Activated CD8-positive, alpha-beta T cell treated with anti-CD3 and anti-CD28 coated beads, Interleukin-2, amount 10 ng/mL, durations not matched to agents 7 days and 5 days (primary cell): ENCODE data around the gene ERVFRD-1. TPM values are rescaled to one million over a fixed set of nuclear protein-coding genes. Genes with fewer than 3 reads are reported as not detected.

ENCODE experiments used
- ATAC-seq: fragments of 150-1000 bp; cut with Tn5 transposase; one replicate; pipeline ENCODE4 v1.10.0; 2021; ENCODE audit warnings: moderate library complexity
- CTCF ChIA-PET: fragments of 350-600 bp; sonication (Branson Sonifier 250); formaldehyde crosslinking; loops from one replicate; lab custom pipeline; 2021; ENCODE audit warnings: antibody characterized with exemption; lab: Charles Lee
- POLR2A ChIA-PET: fragments of 350-600 bp; sonication (Branson Sonifier 250); formaldehyde crosslinking; loops from one replicate; lab custom pipeline; 2021; ENCODE audit warnings: antibody characterized with exemption; lab: Charles Lee
- DNase-seq: peaks from one replicate; pipeline ENCODE4 v3.0.0-alpha.2; 2020
- H3K27ac Mint-ChIP-seq: one replicate; pipeline ENCODE4 v1.8.0; 2021; ENCODE audit warnings: mild to moderate bottlenecking, mixed read lengths
- H3K27me3 Mint-ChIP-seq: one replicate; pipeline ENCODE4 v1.8.0; 2021; ENCODE audit warnings: low read depth, mixed read lengths
- H3K36me3 Mint-ChIP-seq: one replicate; pipeline ENCODE4 v1.8.0; 2021; ENCODE audit warnings: low read depth, mixed read lengths
- H3K4me1 Mint-ChIP-seq: one replicate; pipeline ENCODE4 v1.8.0; 2021; ENCODE audit warnings: low read depth, mixed read lengths
- H3K4me3 Mint-ChIP-seq: one replicate; pipeline ENCODE4 v1.8.0; 2021; ENCODE audit warnings: mild to moderate bottlenecking, mixed read lengths
- H3K9me3 Mint-ChIP-seq: one replicate; pipeline ENCODE4 v1.8.0; 2022; ENCODE audit warnings: mixed read lengths; ENCODE audit not compliant: insufficient read depth
- total RNA-seq, 2 experiments: library from RNA; stranded (reverse); gene quantifications; one replicate each; pipeline ENCODE4 v1.2.3, GENCODE V29; 2021

The ERVFRD-1 gene
- total RNA-seq, result not detected

GRCh38 chr6:11110921-11111768 lies at the start of gene ERVFRD-1:
Gene ERVFRD-1 (minus strand): TSS chr6:11111725. CDS start chr6:11105310, 6,415 bp downstream.
- no peaks in the 10 kb centered on the region for H3K9me3 Mint-ChIP-seq
- H3K4me3 Mint-ChIP-seq, result peak within 1 kb of the TSS; percentile 56
- peaks cover 3% of the 10 kb centered on the region for H3K36me3 Mint-ChIP-seq
- ChIA-PET POLR2A (no interaction called here), CTCF (interaction anchor here (1.6 kb wide), 1 partner anchor 385 kb away, joined by 3 read pairs; no protein-coding TSS in a partner anchor)
- no peak for DNase-seq
- ATAC-seq, result peak; percentile 70
- H3K4me1 Mint-ChIP-seq, result peaks cover 19% of the 10 kb centered on the region
- H3K27ac Mint-ChIP-seq, result peak within 1 kb of the TSS; percentile 75
- no peaks in the 10 kb centered on the region for H3K27me3 Mint-ChIP-seq

DNA sequence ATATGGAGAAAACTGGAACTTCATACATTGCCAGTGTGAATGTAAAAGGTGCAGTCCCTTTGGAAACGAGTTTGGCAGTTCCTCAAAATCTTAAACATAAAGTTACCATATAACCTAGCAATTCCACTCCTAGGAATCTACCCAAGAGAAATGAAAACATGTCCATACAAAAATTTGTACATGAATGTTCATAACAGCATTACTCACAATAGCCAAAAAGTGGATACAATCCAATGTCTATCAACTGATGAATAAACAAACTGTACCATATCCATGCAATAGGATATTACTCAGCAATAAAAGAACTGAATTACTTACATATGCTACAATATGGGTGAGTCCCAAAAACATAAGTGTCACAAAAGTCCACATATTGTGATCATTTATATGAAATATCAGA lies 48.7 kb upstream of the ERVFRD-1 start:
- ChIA-PET POLR2A (no interaction called here), CTCF (interaction anchor here (1.7 kb wide), 1 partner anchor 336 kb away, joined by 7 read pairs; no protein-coding TSS in a partner anchor)
- Mint-ChIP-seq H3K4me3 (no peak overlapping the region), H3K9me3 (no peaks in the 10 kb centered on the region), H3K4me1 (peaks cover 14% of the 10 kb centered on the region), H3K27ac (no peak overlapping the region), H3K36me3 (no peaks in the 10 kb centered on the region), H3K27me3 (peaks cover 10% of the 10 kb centered on the region)
- ATAC-seq (no peak), DNase-seq (no peak)

- Mint-ChIP-seq H3K36me3 (no peaks in the 10 kb centered on the region), H3K4me1 (peaks cover 7% of the 10 kb centered on the region), H3K27me3 (peaks cover 16% of the 10 kb centered on the region), H3K9me3 (no peaks in the 10 kb centered on the region), H3K27ac (no peak overlapping the region), H3K4me3 (no peak overlapping the region)
- CTCF ChIA-PET, result interaction anchor here (0.9 to 2.0 kb wide), 4 partner anchors 12 to 341 kb away, joined by 3 to 12 read pairs (median 4); no protein-coding TSS in a partner anchor
- no peak for DNase-seq
- POLR2A ChIA-PET, result no interaction called here
- no peak for ATAC-seq
Observed at GRCh38 chr6:11155589-11155988, 44.1 kb upstream of the ERVFRD-1 start.

DNA sequence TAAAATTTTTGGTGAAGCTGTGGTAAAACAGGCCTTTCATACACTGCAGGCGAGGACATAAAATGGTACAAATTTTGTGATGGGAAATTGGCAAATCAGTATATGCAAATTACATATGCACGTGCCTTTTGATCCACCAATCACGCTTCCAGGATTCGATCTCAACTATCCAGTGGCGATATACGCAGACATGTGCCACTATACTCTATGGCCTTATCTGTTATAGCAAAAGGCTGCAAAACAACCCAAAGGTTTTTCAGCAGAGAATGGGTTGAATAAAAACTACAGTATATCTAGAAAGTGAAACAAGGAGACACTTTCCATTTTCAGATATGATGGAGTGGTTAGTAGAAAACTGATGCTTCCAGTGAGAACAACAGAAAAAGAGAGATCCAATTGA lies 41.9 kb upstream of the ERVFRD-1 start:
- H3K27ac Mint-ChIP-seq, result no peak overlapping the region
- peaks cover 7% of the 10 kb centered on the region for H3K4me1 Mint-ChIP-seq
- peaks cover 15% of the 10 kb centered on the region for H3K27me3 Mint-ChIP-seq
- ChIA-PET POLR2A (no interaction called here), CTCF (interaction anchor here (1.6 kb wide), 1 partner anchor 58 kb away, joined by 3 read pairs; no protein-coding TSS in a partner anchor)
- no peaks in the 10 kb centered on the region for H3K9me3 Mint-ChIP-seq
- H3K36me3 Mint-ChIP-seq, result no peaks in the 10 kb centered on the region
- H3K4me3 Mint-ChIP-seq, result peak overlapping the region; percentile 59
- ATAC-seq (no peak), DNase-seq (no peak)

GRCh38 chr6:11152581-11152980 lies 41.1 kb upstream of the ERVFRD-1 start:
- no peak for DNase-seq
- H3K27ac Mint-ChIP-seq, result no peak overlapping the region
- H3K27me3 Mint-ChIP-seq, result peaks cover 14% of the 10 kb centered on the region
- H3K36me3 Mint-ChIP-seq, result no peaks in the 10 kb centered on the region
- no peaks in the 10 kb centered on the region for H3K9me3 Mint-ChIP-seq
- POLR2A ChIA-PET, result no interaction called here
- H3K4me1 Mint-ChIP-seq, result peaks cover 7% of the 10 kb centered on the region
- ATAC-seq, result no peak
- H3K4me3 Mint-ChIP-seq, result no peak overlapping the region
- CTCF ChIA-PET, result interaction anchor here (0.8 to 2.5 kb wide), 3 partner anchors 9 to 344 kb away, joined by 3 to 11 read pairs (median 3); no protein-coding TSS in a partner anchor

DNA sequence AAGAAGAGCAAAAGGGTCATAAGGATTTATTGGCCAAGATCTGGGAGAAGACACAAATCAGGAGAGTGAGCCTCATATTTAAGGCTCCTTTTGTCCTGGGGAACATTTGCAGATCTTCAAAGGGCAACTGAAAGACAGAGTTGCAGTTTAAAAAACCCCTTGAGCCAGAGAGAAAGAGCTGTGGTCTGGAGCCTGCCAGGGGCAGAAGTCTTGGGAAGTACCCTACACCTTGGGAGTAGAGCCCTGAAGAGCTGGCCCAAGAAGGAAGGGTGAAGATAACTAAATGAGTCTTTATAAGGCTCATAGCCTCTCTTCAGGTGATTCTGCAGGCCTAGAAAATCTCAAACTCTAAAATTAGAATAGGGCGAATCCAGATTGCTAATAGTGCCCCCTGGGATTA lies 40.0 kb upstream of the ERVFRD-1 start:
- peaks cover 7% of the 10 kb centered on the region for H3K4me1 Mint-ChIP-seq
- H3K36me3 Mint-ChIP-seq, result no peaks in the 10 kb centered on the region
- H3K27me3 Mint-ChIP-seq, result peaks cover 10% of the 10 kb centered on the region
- ATAC-seq (no peak), DNase-seq (no peak)
- H3K4me3 Mint-ChIP-seq, result no peak overlapping the region
- ChIA-PET CTCF (interaction anchor here (0.8 to 2.5 kb wide), 5 partner anchors 21 to 425 kb away, joined by 3 to 11 read pairs (median 3); no protein-coding TSS in a partner anchor), POLR2A (no interaction called here)
- no peak overlapping the region for H3K27ac Mint-ChIP-seq
- H3K9me3 Mint-ChIP-seq, result no peaks in the 10 kb centered on the region

GRCh38 chr6:11149551-11149950 lies 38.0 kb upstream of the ERVFRD-1 start:
- ATAC-seq, result no peak
- CTCF ChIA-PET, result interaction anchor here (2.0 to 7.5 kb wide), 2 partner anchors 22 to 347 kb away, joined by 4 to 102 read pairs; no protein-coding TSS in a partner anchor

DNA sequence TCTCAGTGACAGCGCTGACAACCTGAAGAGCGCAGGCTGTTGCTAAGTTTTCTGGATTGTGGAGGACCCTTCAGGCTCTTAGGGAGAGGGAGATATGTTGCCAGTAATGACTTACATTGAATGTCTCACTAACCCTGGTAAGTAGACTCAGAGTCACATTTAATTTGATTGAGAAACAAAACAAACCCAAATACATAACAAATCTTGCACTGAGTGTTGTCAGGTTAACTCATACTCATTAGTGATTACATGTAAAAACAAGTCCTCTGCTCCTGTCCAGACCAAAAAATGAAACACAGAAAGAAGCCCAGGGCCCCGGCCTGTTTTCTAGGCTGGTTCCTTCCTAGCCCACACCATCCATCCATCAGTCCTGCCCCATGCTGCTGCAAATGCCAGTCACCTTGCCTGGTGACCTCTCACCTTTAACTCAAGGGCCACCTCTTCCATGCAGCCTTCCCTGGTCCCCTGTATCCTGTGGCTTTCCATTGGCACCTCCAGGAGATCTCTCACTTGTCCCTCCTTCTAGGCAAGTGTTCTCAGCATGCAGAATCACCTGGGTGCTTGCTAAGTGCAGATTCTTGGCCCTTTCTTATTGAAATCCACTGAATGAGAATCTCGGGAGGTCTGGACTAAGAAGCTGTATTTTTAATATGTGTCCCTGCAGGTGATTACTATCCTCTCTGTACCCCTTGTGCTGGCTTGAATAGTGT lies 34.7 kb upstream of the ERVFRD-1 start:
- Mint-ChIP-seq H3K4me1 (peaks cover 2% of the 10 kb centered on the region), H3K27ac (peak overlapping the region; percentile 41), H3K36me3 (no peaks in the 10 kb centered on the region), H3K4me3 (no peak overlapping the region), H3K27me3 (no peaks in the 10 kb centered on the region), H3K9me3 (no peaks in the 10 kb centered on the region)
- ATAC-seq (no peak), DNase-seq (no peak)
- CTCF ChIA-PET, result interaction anchor here (7.5 kb wide), 1 partner anchor 350 kb away, joined by 102 read pairs; no protein-coding TSS in a partner anchor
- POLR2A ChIA-PET, result no interaction called here

More at GRCh38 chr6:11149551-11149950, 38.0 kb upstream of the ERVFRD-1 start:
- POLR2A ChIA-PET, result no interaction called here
- no peak overlapping the region for H3K27ac Mint-ChIP-seq
- H3K27me3 Mint-ChIP-seq, result peaks cover 2% of the 10 kb centered on the region
- DNase-seq, result no peak
- no peak overlapping the region for H3K4me3 Mint-ChIP-seq
- no peaks in the 10 kb centered on the region for H3K36me3 Mint-ChIP-seq
- no peaks in the 10 kb centered on the region for H3K9me3 Mint-ChIP-seq
- H3K4me1 Mint-ChIP-seq, result peaks cover 7% of the 10 kb centered on the region

DNA sequence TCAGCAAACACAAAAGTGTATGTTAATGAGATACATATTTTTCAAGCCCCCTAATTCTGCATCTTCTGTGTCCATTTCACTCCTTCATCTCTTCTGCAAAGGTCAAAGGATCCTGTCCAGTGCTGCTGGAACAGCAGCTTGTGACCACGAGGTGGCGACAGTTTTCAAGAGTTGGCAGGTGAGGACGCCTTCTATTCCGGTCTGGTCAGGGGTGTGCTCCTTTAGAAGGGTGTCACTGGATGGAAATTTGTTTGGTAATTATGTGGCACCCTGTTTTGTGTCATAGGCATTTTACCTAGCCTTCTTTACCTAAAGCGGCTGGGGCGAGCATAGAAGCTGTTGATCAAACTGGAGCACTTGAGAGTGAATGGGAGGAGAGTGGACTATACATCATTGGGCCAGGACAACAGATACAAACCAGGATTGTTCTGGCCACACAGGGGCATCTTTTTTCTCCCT lies 32.9 kb upstream of the ERVFRD-1 start:
- Mint-ChIP-seq H3K27me3 (no peaks in the 10 kb centered on the region), H3K4me1 (peaks cover 2% of the 10 kb centered on the region), H3K4me3 (no peak overlapping the region), H3K36me3 (no peaks in the 10 kb centered on the region), H3K27ac (no peak overlapping the region), H3K9me3 (no peaks in the 10 kb centered on the region)
- ATAC-seq, result peak; percentile 91
- ChIA-PET CTCF (interaction anchor here (0.6 to 7.5 kb wide), 20 partner anchors 8 to 434 kb away, joined by 3 to 102 read pairs (median 4); partner anchors contain the start of genes NEDD9 and SMIM13), POLR2A (interaction anchor here (0.8 kb wide), 1 partner anchor 352 kb away, joined by 5 read pairs; no protein-coding TSS in a partner anchor)
- peak; percentile 83 for DNase-seq

DNA sequence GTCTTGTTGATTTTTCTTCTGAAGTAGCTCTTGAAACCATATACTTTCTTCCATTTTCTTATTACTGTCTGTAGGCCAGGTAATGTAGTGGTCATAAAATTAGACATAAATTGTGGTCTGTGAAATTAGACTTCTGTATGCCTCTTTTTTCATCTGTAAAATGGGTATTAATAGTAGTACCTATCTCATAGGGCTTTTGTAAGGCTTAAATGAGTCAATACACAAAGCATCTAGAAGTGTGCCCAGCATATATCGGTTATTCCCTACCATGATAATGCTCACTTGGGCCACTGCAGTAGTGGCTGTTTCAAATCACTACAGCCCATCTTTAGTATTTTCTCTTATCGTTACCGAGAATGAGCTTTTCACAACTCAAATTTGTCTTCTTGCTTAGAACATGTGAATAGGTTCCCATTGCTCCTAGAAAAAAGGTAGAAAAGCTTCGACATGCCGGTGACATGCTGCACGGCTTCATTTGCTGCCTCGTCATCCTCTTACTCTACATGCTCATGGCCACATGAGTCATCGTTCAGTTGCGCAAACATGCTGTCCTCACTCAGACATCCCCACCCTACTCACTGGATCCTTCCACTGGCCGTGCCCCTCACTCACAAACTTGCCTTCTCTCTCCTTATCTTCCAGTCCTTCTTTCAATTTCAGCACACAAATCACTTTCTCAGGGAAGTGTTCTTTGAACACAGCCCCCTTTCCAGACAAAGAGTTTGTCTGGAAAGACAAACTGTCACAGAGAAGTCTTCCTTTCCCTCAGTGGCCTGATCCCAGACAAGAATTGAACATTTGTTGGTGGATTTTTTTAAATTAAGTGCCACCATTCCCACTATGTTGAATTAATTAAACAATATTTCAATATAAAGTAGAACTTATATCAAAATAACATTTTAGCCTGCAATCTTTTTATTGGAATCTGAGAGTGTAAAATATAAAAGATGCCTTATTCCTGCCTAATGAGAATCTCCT lies 32.2 kb upstream of the ERVFRD-1 start:
- DNase-seq (no peak), ATAC-seq (no peak)
- H3K27ac Mint-ChIP-seq, result no peak overlapping the region
- ChIA-PET POLR2A (interaction anchor here (0.8 kb wide), 1 partner anchor 353 kb away, joined by 5 read pairs; no protein-coding TSS in a partner anchor), CTCF (interaction anchor here (0.6 to 7.5 kb wide), 20 partner anchors 9 to 435 kb away, joined by 3 to 102 read pairs (median 4); partner anchors contain the start of genes NEDD9 and SMIM13)
- no peak overlapping the region for H3K4me3 Mint-ChIP-seq
- no peaks in the 10 kb centered on the region for H3K9me3 Mint-ChIP-seq
- H3K36me3 Mint-ChIP-seq, result no peaks in the 10 kb centered on the region
- H3K27me3 Mint-ChIP-seq, result no peaks in the 10 kb centered on the region
- peaks cover 2% of the 10 kb centered on the region for H3K4me1 Mint-ChIP-seq
